WI38 (cell line): ENCODE measurements around the gene KLF13.

Experiments
- H3K4me3 ChIP-seq: 2 replicates; pipeline ENCODE4 v1.5.1; 2011; ENCODE audit warnings: low read depth, mild to moderate bottlenecking, control low read depth, low read length
- TF ChIP-seq, protein P1 (sequence below): IDR thresholded peaks from 2 replicates; pipeline ENCODE4 v1.5.1; 2012; ENCODE audit warnings: low read depth, mild to moderate bottlenecking, control low read depth, low read length

Gene KLF13

DNA sequence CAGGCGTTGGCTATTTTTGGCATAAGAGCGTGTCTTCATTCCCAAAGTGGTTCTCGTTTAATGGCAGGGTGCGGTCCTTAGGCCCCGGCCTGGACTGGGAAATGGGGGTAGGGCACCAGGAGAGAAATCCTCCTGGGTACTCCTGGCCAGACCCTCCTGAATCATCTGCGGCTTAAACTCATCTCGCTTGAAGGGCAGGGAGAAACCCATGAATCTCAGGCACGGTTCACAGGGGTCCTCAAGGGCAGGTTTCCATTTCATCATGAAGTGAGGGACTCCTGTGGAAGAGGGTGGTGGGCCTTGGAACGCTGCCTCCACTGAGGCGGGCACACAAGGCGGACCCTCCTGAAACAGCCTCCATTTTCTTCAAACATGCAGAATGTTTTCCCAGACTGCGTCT is 48.4 kb downstream of the KLF13 start:
- no peak overlapping the region for H3K4me3 ChIP-seq
- TF ChIP-seq, protein P1, sequence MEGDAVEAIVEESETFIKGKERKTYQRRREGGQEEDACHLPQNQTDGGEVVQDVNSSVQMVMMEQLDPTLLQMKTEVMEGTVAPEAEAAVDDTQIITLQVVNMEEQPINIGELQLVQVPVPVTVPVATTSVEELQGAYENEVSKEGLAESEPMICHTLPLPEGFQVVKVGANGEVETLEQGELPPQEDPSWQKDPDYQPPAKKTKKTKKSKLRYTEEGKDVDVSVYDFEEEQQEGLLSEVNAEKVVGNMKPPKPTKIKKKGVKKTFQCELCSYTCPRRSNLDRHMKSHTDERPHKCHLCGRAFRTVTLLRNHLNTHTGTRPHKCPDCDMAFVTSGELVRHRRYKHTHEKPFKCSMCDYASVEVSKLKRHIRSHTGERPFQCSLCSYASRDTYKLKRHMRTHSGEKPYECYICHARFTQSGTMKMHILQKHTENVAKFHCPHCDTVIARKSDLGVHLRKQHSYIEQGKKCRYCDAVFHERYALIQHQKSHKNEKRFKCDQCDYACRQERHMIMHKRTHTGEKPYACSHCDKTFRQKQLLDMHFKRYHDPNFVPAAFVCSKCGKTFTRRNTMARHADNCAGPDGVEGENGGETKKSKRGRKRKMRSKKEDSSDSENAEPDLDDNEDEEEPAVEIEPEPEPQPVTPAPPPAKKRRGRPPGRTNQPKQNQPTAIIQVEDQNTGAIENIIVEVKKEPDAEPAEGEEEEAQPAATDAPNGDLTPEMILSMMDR: no peak

GRCh38 chr15:31375772-31376171 is 49.1 kb downstream of the KLF13 start:
- H3K4me3 ChIP-seq: no peak overlapping the region
- TF ChIP-seq, protein P1: no peak

DNA sequence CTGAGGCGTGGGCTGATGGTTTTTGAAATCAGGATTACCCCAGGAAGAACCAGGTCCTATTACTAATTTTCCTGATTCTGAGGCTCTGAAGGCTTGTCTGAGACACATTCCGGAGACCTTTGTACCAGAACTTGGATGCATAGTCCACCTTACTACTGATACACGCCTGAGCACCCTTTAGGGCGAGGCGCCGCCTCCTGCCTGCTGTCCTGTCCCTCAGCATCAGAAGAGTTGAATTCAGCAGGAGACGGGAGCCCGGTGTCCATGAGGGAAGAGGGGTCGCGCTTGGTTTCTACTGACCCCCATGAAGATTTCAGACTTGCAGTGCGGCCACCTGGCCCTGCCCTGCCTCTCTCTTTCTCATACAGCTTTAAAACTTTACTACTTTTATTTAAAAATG is 49.9 kb downstream of the KLF13 start:
- TF ChIP-seq, protein P1: no peak
- no peak overlapping the region for H3K4me3 ChIP-seq

DNA sequence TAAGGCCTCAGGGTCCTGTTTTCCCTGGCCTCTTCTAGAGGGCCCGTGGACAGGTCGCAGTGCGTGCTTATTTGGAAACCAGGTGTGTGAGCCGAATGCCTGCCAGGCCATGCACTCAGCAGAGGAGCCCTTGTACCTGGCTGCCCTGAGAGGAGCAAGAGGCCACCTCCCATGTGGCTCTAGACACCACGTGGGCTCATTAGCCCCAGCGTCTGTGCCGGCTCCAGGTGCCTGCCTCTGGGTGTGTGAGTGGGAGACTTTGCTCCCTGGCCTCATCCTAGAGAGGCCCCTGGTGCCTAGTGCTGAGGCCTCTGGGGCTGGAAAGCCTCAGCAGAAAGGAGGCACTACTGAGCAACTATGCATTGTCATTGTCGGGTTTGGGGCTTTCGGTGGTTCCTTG is 50.4 kb downstream of the KLF13 start:
- H3K4me3 ChIP-seq: no peak overlapping the region
- TF ChIP-seq, protein P1: no peak

DNA sequence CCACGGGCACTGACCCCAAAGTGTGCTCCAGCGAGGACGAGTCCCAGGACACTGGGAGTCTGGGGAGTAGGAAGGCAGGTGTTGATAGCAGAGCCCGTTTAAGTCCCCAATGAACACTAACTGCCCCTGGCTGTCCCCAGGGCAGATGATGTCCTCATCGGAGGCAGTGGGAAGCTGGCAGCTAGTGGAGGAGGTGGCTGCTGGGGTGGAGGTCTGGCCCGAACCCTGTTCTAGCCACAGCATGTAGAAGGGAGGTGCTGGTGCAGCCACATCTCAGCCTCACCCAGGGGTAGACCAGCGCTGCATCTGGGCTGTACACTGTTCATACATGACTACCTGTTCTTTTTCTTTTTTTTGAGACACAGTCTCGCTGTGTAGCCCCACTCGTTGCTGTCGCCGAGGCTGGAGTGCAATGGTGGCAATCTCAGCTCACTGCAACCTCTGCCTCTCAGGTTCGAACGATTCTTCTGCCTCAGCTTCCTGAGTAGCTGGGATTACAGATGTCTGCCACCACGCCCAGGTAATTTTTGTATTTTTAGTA is 51.8 kb downstream of the KLF13 start:
- no peak overlapping the region for H3K4me3 ChIP-seq
- TF ChIP-seq, protein P1: no peak

DNA sequence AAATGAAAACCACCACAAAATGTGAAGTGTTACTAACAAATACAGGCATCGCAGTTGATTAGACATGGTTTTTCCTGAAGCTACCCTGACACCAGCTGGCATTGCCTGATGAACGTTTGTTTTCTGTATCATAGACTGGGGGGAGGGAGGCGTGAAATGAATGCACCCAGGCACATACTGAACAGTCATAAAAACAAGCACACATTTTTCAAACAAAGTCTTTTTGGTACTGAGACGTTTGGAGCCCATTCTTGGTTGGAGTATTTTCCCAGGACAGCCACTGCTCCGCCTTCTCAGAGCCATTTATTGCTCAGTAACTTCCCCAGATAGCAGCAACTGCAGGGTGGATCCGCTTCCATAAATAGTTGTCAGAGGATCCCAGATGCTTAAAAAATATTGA is 52.4 kb downstream of the KLF13 start:
- no peak overlapping the region for H3K4me3 ChIP-seq
- TF ChIP-seq, protein P1: no peak

- TF ChIP-seq, protein P1: no peak
- no peak overlapping the region for H3K4me3 ChIP-seq
These were observed 52.9 kb downstream of the KLF13 start for GRCh38 chr15:31379577-31379976.
